ENCODE results near the gene RNU1-1. TPM values are rescaled to one million over a fixed set of nuclear protein-coding genes. Genes with fewer than 3 reads are reported as not detected.
A peak's percentile ranks its signal among the peaks of the same experiment; 100 is the strongest.

The RNU1-1 gene
- total and polyA plus RNA-seq, 2 of the 8 experiments (the other 6 are each of a cell fraction or from before 2014, with no cell fraction given), result 145 to 1,303 TPM

DNA sequence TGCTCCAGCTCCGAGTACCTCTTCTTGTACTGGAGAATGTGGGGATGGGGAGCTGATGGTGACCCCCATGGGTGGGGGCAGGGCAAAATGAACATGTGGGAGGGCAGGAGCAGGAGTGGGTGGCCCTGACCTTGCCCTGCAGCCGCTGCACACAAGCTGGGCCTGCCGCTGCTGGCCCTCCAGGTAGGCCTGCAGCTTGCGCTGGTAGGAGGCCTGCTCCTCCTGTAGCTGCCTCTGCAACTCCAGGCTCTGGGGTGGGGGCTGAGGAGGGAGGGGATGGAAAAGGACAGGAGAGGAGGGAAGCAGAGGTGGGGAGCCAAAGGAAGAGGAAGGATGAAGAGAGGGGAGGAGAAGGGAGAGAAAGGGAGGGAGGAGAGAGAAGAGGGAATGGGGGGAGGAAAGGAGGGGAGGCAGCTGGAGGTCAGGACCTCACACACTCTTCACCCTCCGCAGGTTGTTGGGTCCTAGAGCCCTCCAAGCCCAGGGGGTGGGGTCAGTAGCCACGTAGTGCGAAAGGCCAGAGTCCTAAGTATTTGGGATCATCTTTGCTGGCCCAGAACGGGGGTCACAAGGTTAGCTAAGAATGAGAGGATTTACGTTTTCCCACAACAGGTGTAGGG lies 22.9 kb downstream of the RNU1-1 start:
- no peak overlapping the region for H2BK5ac ChIP-seq (ENCODE audit: low read depth, low read length)
- DNase-seq (ENCODE audit: low read depth in 1 of 2, low spot score in 2 of 2) (no peak), FAIRE-seq (no peak)
- H3K9ac ChIP-seq (replicated peaks in 1 of 4; ENCODE audit: extremely low read depth in 1 of 4, low read depth in 3 of 4, low read length in 3 of 4), result no peak overlapping the region
- peak overlapping the region; percentile 39 to 43 for H3K4me2 ChIP-seq (ENCODE audit: insufficient read depth in 1 of 2, low read depth in 2 of 2, low read length in 2 of 2)
- H3K27ac ChIP-seq (ENCODE audit: low read depth, low read length), result no peak overlapping the region
- no peaks in the 10 kb centered on the region for H4K20me1 ChIP-seq (replicated peaks in 1 of 2; ENCODE audit: control insufficient read depth in 1 of 2, insufficient read depth in 2 of 2, low read length in 2 of 2)
- no peaks in the 10 kb centered on the region for H3K23me2 ChIP-seq (ENCODE audit: low read depth, low read length)
- H3K4me3 ChIP-seq (ENCODE audit: extremely low read depth in 1 of 4, insufficient read depth in 2 of 4, low read depth in 3 of 4, low read length in 4 of 4), result peak overlapping the region in 1 of 4 experiments; percentile 18; a peak in 1 of 8 replicates
- no peak overlapping the region for H2BK15ac ChIP-seq (ENCODE audit: low read length)
- H3K18ac ChIP-seq (ENCODE audit: extremely low read depth, low read length), result peak overlapping the region; percentile 78
- H4K8ac ChIP-seq (ENCODE audit: extremely low read depth, insufficient read depth, low read length), result no peak overlapping the region
- H2BK20ac ChIP-seq (ENCODE audit: low read length), result no peak overlapping the region
- peaks cover 0 to 11% (median 3%) of the 10 kb centered on the region in 4 experiments; a peak in 5 of 7 replicates for H3K4me1 ChIP-seq (replicated peaks in 1 of 4; ENCODE audit: control insufficient read depth in 3 of 4, insufficient read depth in 4 of 4, low read length in 3 of 4)
- H2AFZ ChIP-seq (ENCODE audit: low read length), result no peak overlapping the region
- WGBS, 2 experiments (ENCODE audit: extremely low coverage in 1 of 2, insufficient coverage in 1 of 2, insufficient read length in 1 of 2, insufficient replicate concordance in 2 of 2, low coverage in 1 of 2, low lambda C conversion rate in 2 of 2, missing lambda C conversion rate in 1 of 2), result 64% methylated on average over 8 of the region's 9 CpGs; no CpG with 5 or more reads in 1 of the 2 experiments
- H4K91ac ChIP-seq (replicated peaks; ENCODE audit: insufficient read length, low read length), result no peak overlapping the region
- H3K56ac ChIP-seq (replicated peaks; ENCODE audit: insufficient read length, low read depth, low read length), result no peak overlapping the region
- H3K27me3 ChIP-seq (replicated peaks in 1 of 4; ENCODE audit: control insufficient read depth in 3 of 4, extremely low read depth in 1 of 4, insufficient read depth in 3 of 4, low read length in 3 of 4), result no peaks in the 10 kb centered on the region
- no peak overlapping the region for H2BK120ac ChIP-seq (replicated peaks; ENCODE audit: low read depth, low read length)
- no peaks in the 10 kb centered on the region for H3K9me3 ChIP-seq (ENCODE audit: insufficient read depth in 2 of 2, low read depth in 1 of 2, low read length in 1 of 2)
- no peak overlapping the region for H3K4ac ChIP-seq (replicated peaks; ENCODE audit: insufficient read length, low read depth, low read length)
- H3K14ac ChIP-seq (ENCODE audit: insufficient read length), result no peak overlapping the region
- H3K36me3 ChIP-seq (ENCODE audit: control insufficient read depth in 2 of 4, insufficient read depth in 4 of 4, low read length in 3 of 4), result peaks cover 0 to 3% (median under 1%) of the 10 kb centered on the region in 4 experiments; a peak in 3 of 8 replicates
- ChIA-PET CTCF (ENCODE audit: partially characterized antibody) (interaction anchor here (0.6 to 2.5 kb wide), 6 partner anchors 9 to 130 kb away, joined by 3 to 9 read pairs (median 4); partner anchors contain the start of genes NECAP2 and SPATA21), POLR2A (ENCODE audit: partially characterized antibody) (interaction anchor here (1.4 to 1.6 kb wide), 2 partner anchors 11 to 46 kb away, joined by 3 read pairs; no protein-coding TSS in a partner anchor)
- H4K5ac ChIP-seq (ENCODE audit: insufficient read length, low read depth, low read length), result peak overlapping the region; percentile 54
- no peak overlapping the region for H3K23ac ChIP-seq (ENCODE audit: insufficient read length)
- no peaks in the 10 kb centered on the region for H3K79me2 ChIP-seq (ENCODE audit: control insufficient read depth in 1 of 2, insufficient read depth in 2 of 2, low read length in 2 of 2)
- peak overlapping the region; percentile 27; the same call in 1 of the 2 replicates for H2BK12ac ChIP-seq (ENCODE audit: low read depth, low read length)
- no peaks in the 10 kb centered on the region for H3K79me1 ChIP-seq (ENCODE audit: low read depth, low read length)
- no peak overlapping the region for H2AK5ac ChIP-seq (ENCODE audit: low read depth, low read length)
- TF ChIP-seq ZNF274 (IDR thresholded peaks at IDR 0.05; ENCODE audit: borderline replicate concordance, extremely low read depth, low read length) (no peak), FOSL1 (IDR thresholded peaks at IDR 0.05; ENCODE audit: insufficient read depth, low read depth, low read length) (peak; percentile 88), CREB1 (IDR thresholded peaks at IDR 0.05) (0 out of 2 replicates have a peak, but pooled peaks have one; percentile 42), TCF12 (IDR thresholded peaks at IDR 0.05; ENCODE audit: low read depth, low read length) (0 out of 2 replicates have a peak, but pooled peaks have one; percentile 18), SP1 (IDR thresholded peaks at IDR 0.05; ENCODE audit: low read depth, low read length) (0 out of 2 replicates have a peak, but pooled peaks have one; percentile 59), BRCA1 (IDR thresholded peaks at IDR 0.05; ENCODE audit: low read depth, low read length) (no peak), SIRT6 (IDR thresholded peaks at IDR 0.05; ENCODE audit: low read length) (no peak), RFX5 (IDR thresholded peaks at IDR 0.05; ENCODE audit: borderline replicate concordance, low read depth, low read length) (no peak), EGR1 (IDR thresholded peaks at IDR 0.05; ENCODE audit: borderline replicate concordance, low read depth, low read length) (peak; percentile 58)

Data from H1 (cell line).